OCI-LY7 (cell line): Measurements from ENCODE around the gene CHMP1A. TPM values are rescaled to one million over a fixed set of nuclear protein-coding genes. Genes with fewer than 3 reads are reported as not detected.
A peak's percentile ranks its signal among the peaks of the same experiment; 100 is the strongest.

Experiments
- BruUV-seq: library from RNA; stranded (reverse); fragments of 400-500 nt; replicated peaks from 2 replicates; lab custom pipeline; 2021; lab: Mats Ljungman, UMichigan
- CTCF ChIA-PET: fragments of 300-600 bp; sonication (Branson Sonifier 250); formaldehyde crosslinking; loops from one replicate; lab custom pipeline; 2022; ENCODE audit warnings: antibody characterized with exemption; ENCODE audit not compliant: unreplicated experiment; lab: Charles Lee
- POLR2A ChIA-PET: fragments of 300-600 bp; sonication (Branson Sonifier 250); formaldehyde crosslinking; loops from one replicate; lab custom pipeline; 2022; ENCODE audit warnings: antibody characterized with exemption; lab: Charles Lee
- DNase-seq: peaks from one replicate; pipeline ENCODE4 v3.0.0-alpha.2; 2015; ENCODE audit warnings: low spot score
- H2AFZ ChIP-seq: fragments of 200-600 bp; sonication (generic), shearing (Covaris generic); 2 replicates; pipeline ENCODE4 v1.6.1; 2014; ENCODE audit warnings: mild to moderate bottlenecking, antibody characterized with exemption, low read length, moderate library complexity
- H3K27ac ChIP-seq: fragments of 200-600 bp; sonication (generic); 2 replicates; pipeline ENCODE4 v1.5.1; 2014; ENCODE audit warnings: mixed run types, low read depth, mild to moderate bottlenecking, moderate library complexity, low read length, inconsistent platforms; ENCODE audit not compliant: poor library complexity, severe bottlenecking
- H3K36me3 ChIP-seq: fragments of 200-600 bp; sonication (generic); 2 replicates; pipeline ENCODE4 v1.6.1; 2014; ENCODE audit warnings: mild to moderate bottlenecking, antibody characterized with exemption, low read length, moderate library complexity, mixed read lengths; ENCODE audit not compliant: insufficient read depth
- H3K4me1 ChIP-seq: fragments of 200-600 bp; sonication (generic); 2 replicates; pipeline ENCODE4 v1.5.1; 2014; ENCODE audit warnings: mild to moderate bottlenecking, low read length; ENCODE audit not compliant: insufficient read depth, poor library complexity, severe bottlenecking
- H3K4me2 ChIP-seq: fragments of 200-600 bp; sonication (generic); 2 replicates; pipeline ENCODE4 v1.6.1; 2014; ENCODE audit warnings: mild to moderate bottlenecking, low read length
- H3K4me3 ChIP-seq: fragments of 200-600 bp; sonication (generic); 2 replicates; pipeline ENCODE4 v1.5.1; 2014; ENCODE audit warnings: mild to moderate bottlenecking, low read depth, low read length; ENCODE audit not compliant: poor library complexity, severe bottlenecking
- H3K79me2 ChIP-seq: fragments of 200-600 bp; sonication (generic); 2 replicates; pipeline ENCODE4 v1.6.1; 2016; ENCODE audit warnings: low read depth, mild to moderate bottlenecking, low read length, moderate library complexity, mixed read lengths; ENCODE audit not compliant: insufficient read depth
- H3K9me2 ChIP-seq: fragments of 200-600 bp; sonication (generic); 2 replicates; pipeline ENCODE4 v1.6.1; 2016; ENCODE audit warnings: mild to moderate bottlenecking, low read length, mixed read lengths; ENCODE audit not compliant: insufficient read depth
- H3K9me3 ChIP-seq: fragments of 200-600 bp; sonication (generic); 2 replicates; pipeline ENCODE4 v1.6.1; 2014; ENCODE audit warnings: mild to moderate bottlenecking, mixed run types, low read length, mixed read lengths
- H4K20me1 ChIP-seq: fragments of 200-600 bp; sonication (generic); 2 replicates; pipeline ENCODE4 v1.6.1; 2014; ENCODE audit warnings: mild to moderate bottlenecking, antibody characterized with exemption, low read length, moderate library complexity, mixed read lengths; ENCODE audit not compliant: insufficient read depth
- EZH2phosphoT487 ChIP-seq: fragments of 200-600 bp; sonication (generic); IDR thresholded peaks from 2 replicates; pipeline ENCODE4 v1.6.1; 2018; ENCODE audit warnings: low read depth, borderline replicate concordance, mild to moderate bottlenecking, mixed run types, antibody characterized with exemption, low read length, moderate library complexity, mixed read lengths
- intact Hi-C: fragments of 100-400 bp; cut with micrococcal nuclease; formaldehyde crosslinking; loops from one replicate; pipeline ENCODE4 v1.10.0; 2022; ENCODE audit not compliant: unreplicated experiment
- total RNA-seq, 2 experiments: library from RNA; depleted of rRNA in 1 of 2; stranded (reverse); fragments of >200 nt in 1 of 2; shearing (Covaris generic) in 1 of 2; gene quantifications; 2 replicates each; pipeline ENCODE4 v1.2.3, GENCODE V29; 2014 to 2022
- TF ChIP-seq, protein P1 (sequence below): fragments of 200-600 bp; sonication (generic); conservative IDR thresholded peaks from 2 replicates; pipeline ENCODE4 v1.5.1; 2014; ENCODE audit warnings: mild to moderate bottlenecking, antibody characterized with exemption, low read length, moderate library complexity, mixed read lengths

Gene CHMP1A
- total RNA-seq, 2 experiments from 2014 or later, result 53.1 to 76.2 TPM

GRCh38 chr16:89687092-89687940 lies 29.8 kb upstream of the CHMP1A start:
- H3K4me2 ChIP-seq, result peak overlapping the region; percentile 100
- H3K79me2 ChIP-seq, result peaks cover 25% of the 10 kb centered on the region; the same call in 1 of the 2 replicates
- H3K9me3 ChIP-seq, result peaks cover 7% of the 10 kb centered on the region; the same call in 1 of the 2 replicates
- peaks cover 13% of the 10 kb centered on the region for H3K4me1 ChIP-seq
- DNase-seq, result peak; percentile 73
- ChIA-PET CTCF (no interaction called here), POLR2A (interaction anchor here (0.6 to 0.7 kb wide), 2 partner anchors 16 to 235 kb away, joined by 3 read pairs; no protein-coding TSS in a partner anchor)
- no peaks in the 10 kb centered on the region for H4K20me1 ChIP-seq
- TF ChIP-seq, protein P1, sequence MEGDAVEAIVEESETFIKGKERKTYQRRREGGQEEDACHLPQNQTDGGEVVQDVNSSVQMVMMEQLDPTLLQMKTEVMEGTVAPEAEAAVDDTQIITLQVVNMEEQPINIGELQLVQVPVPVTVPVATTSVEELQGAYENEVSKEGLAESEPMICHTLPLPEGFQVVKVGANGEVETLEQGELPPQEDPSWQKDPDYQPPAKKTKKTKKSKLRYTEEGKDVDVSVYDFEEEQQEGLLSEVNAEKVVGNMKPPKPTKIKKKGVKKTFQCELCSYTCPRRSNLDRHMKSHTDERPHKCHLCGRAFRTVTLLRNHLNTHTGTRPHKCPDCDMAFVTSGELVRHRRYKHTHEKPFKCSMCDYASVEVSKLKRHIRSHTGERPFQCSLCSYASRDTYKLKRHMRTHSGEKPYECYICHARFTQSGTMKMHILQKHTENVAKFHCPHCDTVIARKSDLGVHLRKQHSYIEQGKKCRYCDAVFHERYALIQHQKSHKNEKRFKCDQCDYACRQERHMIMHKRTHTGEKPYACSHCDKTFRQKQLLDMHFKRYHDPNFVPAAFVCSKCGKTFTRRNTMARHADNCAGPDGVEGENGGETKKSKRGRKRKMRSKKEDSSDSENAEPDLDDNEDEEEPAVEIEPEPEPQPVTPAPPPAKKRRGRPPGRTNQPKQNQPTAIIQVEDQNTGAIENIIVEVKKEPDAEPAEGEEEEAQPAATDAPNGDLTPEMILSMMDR, result no peak
- no peak for TF ChIP-seq EZH2phosphoT487
- peaks cover 52% of the 10 kb centered on the region for H3K36me3 ChIP-seq
- BruUV-seq, result TSS peak; percentile 69
- intact Hi-C loops, result no loop called here
- H2AFZ ChIP-seq, result peak overlapping the region; percentile 61
- peak overlapping the region; percentile 74 for H3K4me3 ChIP-seq
- H3K27ac ChIP-seq, result peak overlapping the region; percentile 86
- H3K9me2 ChIP-seq, result no peaks in the 10 kb centered on the region

DNA sequence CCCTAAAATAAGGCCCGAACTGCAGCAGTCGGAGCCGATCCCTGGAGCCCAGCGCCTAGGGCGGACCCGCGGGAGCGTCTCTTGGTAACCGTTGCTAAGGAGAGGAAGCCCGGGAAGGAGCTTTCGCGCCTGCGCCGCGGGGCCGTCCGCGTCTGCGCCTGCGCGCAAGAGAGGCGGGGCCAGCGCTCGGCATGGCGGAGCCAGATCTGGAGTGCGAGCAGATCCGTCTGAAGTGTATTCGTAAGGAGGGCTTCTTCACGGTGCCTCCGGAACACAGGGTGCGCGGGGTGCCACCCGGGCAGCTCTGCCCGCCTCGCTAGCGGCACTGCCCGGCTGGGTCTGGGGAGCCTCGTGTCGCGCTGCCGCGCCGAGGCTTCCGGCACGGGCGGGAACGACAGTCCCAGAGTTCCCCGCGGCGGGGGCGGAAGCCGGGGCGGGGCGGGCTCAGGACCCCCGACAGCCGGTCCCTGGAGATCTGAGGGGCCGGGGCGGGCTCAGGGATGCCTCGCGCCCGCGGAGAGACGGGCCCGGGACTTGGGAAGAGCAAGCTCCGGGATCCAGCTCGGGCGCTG lies 29.1 kb upstream of the CHMP1A start, which contains the start of gene CDK10:
Gene CDK10, plus strand, starts transcription at position 170 of the 572 bp plus-strand sequence. Its CDS starts 22 bp downstream, at position 192.
- Histone ChIP-seq H3K4me2 (peak within 1 kb of the TSS; percentile 100), H3K36me3 (peaks cover 45% of the 10 kb centered on the region), H3K4me3 (peak within 1 kb of the TSS; percentile 74), H3K79me2 (peaks cover 25% of the 10 kb centered on the region; the same call in 1 of the 2 replicates), H3K4me1 (peaks cover 13% of the 10 kb centered on the region), H3K27ac (peak within 1 kb of the TSS; percentile 86), H3K9me2 (no peaks in the 10 kb centered on the region), H2AFZ (peak within 1 kb of the TSS; percentile 61), H3K9me3 (peaks cover 7% of the 10 kb centered on the region; the same call in 1 of the 2 replicates), H4K20me1 (no peaks in the 10 kb centered on the region)
- BruUV-seq, result no TSS peak
- DNase-seq, result peak; percentile 87
- POLR2A ChIA-PET, result interaction anchor here (0.6 to 0.7 kb wide), 2 partner anchors 17 to 236 kb away, joined by 3 read pairs; no protein-coding TSS in a partner anchor
- intact Hi-C loops, result no loop called here
- no peak for TF ChIP-seq EZH2phosphoT487
- TF ChIP-seq, protein P1, result no peak
- CTCF ChIA-PET, result no interaction called here
